K562 (cell line): ENCODE data around the gene DCAF11. TPM values are rescaled to one million over a fixed set of nuclear protein-coding genes. Genes with fewer than 3 reads are reported as not detected.
A peak's percentile ranks its signal among the peaks of the same experiment; 100 is the strongest.

ENCODE experiments used
- BDP1 ChIP-seq: IDR thresholded peaks from 3 replicates; pipeline ENCODE4 v1.6.1; 2011; ENCODE audit not compliant: insufficient read length, insufficient read depth
- CBFA2T2 ChIP-seq: fragments of 450-650 bp; conservative IDR thresholded peaks from 2 replicates; pipeline ENCODE4 v1.6.1; 2017; ENCODE audit warnings: mild to moderate bottlenecking
- CBFB ChIP-seq: sonication (generic); formaldehyde crosslinking; IDR thresholded peaks from 2 replicates; pipeline ENCODE4 v1.4.0; 2020; ENCODE audit warnings: mild to moderate bottlenecking, missing genetic modification reagents
- CGGBP1 ChIP-seq: fragments of 250-450 bp; sonication (Bioruptor Pico); IDR thresholded peaks from 2 replicates; pipeline ENCODE4 v1.9.0; 2021; ENCODE audit warnings: mild to moderate bottlenecking
- DDX20 ChIP-seq: fragments of 450-650 bp; IDR thresholded peaks from 2 replicates; pipeline ENCODE4 v1.6.1; 2016; ENCODE audit warnings: missing genetic modification characterization, low read depth, mild to moderate bottlenecking, missing compliant biosample characterization, moderate library complexity
- GABPA ChIP-seq: fragments of 200-800 bp; sonication (Bioruptor generic); conservative IDR thresholded peaks from 2 replicates; pipeline ENCODE4 v1.6.1; 2016; ENCODE audit warnings: low read depth, missing genetic modification characterization, missing compliant biosample characterization
- HDAC8 ChIP-seq: fragments of 450-650 bp; IDR thresholded peaks from 2 replicates; pipeline ENCODE4 v1.6.1; 2016; ENCODE audit warnings: mild to moderate bottlenecking, missing genetic modification characterization, moderate library complexity, missing compliant biosample characterization
- IFI16 ChIP-seq: fragments of 250-450 bp; sonication (Bioruptor Pico); IDR thresholded peaks from 2 replicates; pipeline ENCODE4 v2.1.2; 2022; ENCODE audit warnings: mild to moderate bottlenecking, inconsistent platforms
- JUN ChIP-seq, 2 experiments: sonication (generic) in 1 of 2; formaldehyde crosslinking in 1 of 2; IDR thresholded peaks; 2 replicates each; pipeline versions ENCODE4 v1.6.1 to v1.8.0; 2012 to 2022; ENCODE audit warnings: borderline replicate concordance in 2 of 2, mild to moderate bottlenecking in 2 of 2, improper control_type of control experiment in 1 of 2, low read depth in 1 of 2, low read length in 1 of 2, missing genetic modification reagents in 1 of 2
- MBD2 ChIP-seq: sonication (generic); IDR thresholded peaks from 2 replicates; pipeline ENCODE4 v1.6.1; 2016; ENCODE audit warnings: low read depth, borderline replicate concordance
- NBN ChIP-seq: fragments of 450-650 bp; IDR thresholded peaks from 2 replicates; pipeline ENCODE4 v1.6.1; 2016; ENCODE audit warnings: low read depth, mild to moderate bottlenecking
- RBM14 ChIP-seq: fragments of 200-400 bp; formaldehyde crosslinking; IDR thresholded peaks from 2 replicates; pipeline ENCODE4 v1.6.1; 2018; ENCODE audit warnings: low read depth, mild to moderate bottlenecking, low read length, moderate library complexity, borderline replicate concordance; ENCODE audit not compliant: insufficient read depth
- SP1 ChIP-seq: sonication (generic); formaldehyde crosslinking; IDR thresholded peaks from 2 replicates; pipeline ENCODE4 v1.8.1; 2022; ENCODE audit warnings: mild to moderate bottlenecking, missing genetic modification reagents
- THRAP3 ChIP-seq: fragments of 450-650 bp; IDR thresholded peaks from 2 replicates; pipeline ENCODE4 v1.6.1; 2016; ENCODE audit warnings: mild to moderate bottlenecking, inconsistent platforms, borderline replicate concordance
- TRIM28 ChIP-seq: fragments of 450-650 bp; IDR thresholded peaks from 2 replicates; pipeline ENCODE4 v1.6.1; 2017
- ZBTB34 ChIP-seq: fragments of 250-450 bp; sonication (Bioruptor Pico); IDR thresholded peaks from 2 replicates; pipeline ENCODE4 v1.8.0; 2021; ENCODE audit warnings: mild to moderate bottlenecking, moderate library complexity
- ZFP36 ChIP-seq: fragments of 150-350 bp; IDR thresholded peaks from 2 replicates; pipeline ENCODE4 v1.6.1; 2018; ENCODE audit warnings: low read length, low read depth; ENCODE audit not compliant: partially characterized antibody
- ZNF133 ChIP-seq: fragments of 250-450 bp; sonication (Bioruptor Pico); IDR thresholded peaks from 2 replicates; pipeline ENCODE4 v1.4.0; 2020; ENCODE audit warnings: mild to moderate bottlenecking
- polyA plus RNA-seq, 8 experiments: library from polyadenylated mRNA; depleted of rRNA in 4 of 8; stranded (reverse) in 5 of 8; unstranded in 3 of 8; fragments of >200 nt; fragmentation: Nextera tagmentation in 2 of 8; fragmentation: Illumina TruSeq in 1 of 8; extraction: Ambion mirVana in 2 of 8; extraction: Trizol in 1 of 8; gene quantifications; 2 replicates each; pipeline versions ENCODE4 v1.2.1 to v1.2.3, GENCODE V29; 2011 to 2014; ENCODE audit warnings: inconsistent platforms in 1 of 8, missing spikeins in 1 of 8
- total RNA-seq, 7 experiments: library from RNA; depleted of rRNA in 6 of 7; stranded (reverse); fragments of >200 nt in 6 of 7; fragmentation: Illumina TruSeq in 2 of 7; extraction: Trizol in 2 of 7; gene quantifications; 2 replicates each; pipeline versions ENCODE4 v1.2.1 to v1.2.3, GENCODE V29; 2011 to 2021; ENCODE audit warnings: low replicate concordance in 1 of 7
- TF ChIP-seq, protein P1 (sequence below): sonication (generic); formaldehyde crosslinking; IDR thresholded peaks from 2 replicates; pipeline ENCODE4 v1.8.0; 2022; ENCODE audit warnings: mild to moderate bottlenecking, missing genetic modification reagents
- TF ChIP-seq, protein P2 (sequence below): fragments of 450-650 bp; formaldehyde crosslinking; IDR thresholded peaks from 2 replicates; pipeline ENCODE4 v1.4.0; 2020; ENCODE audit warnings: mild to moderate bottlenecking, moderate library complexity

DCAF11 gene
- total and polyA plus RNA-seq, 9 of the 15 experiments (the other 6 are each of a cell fraction or from before 2014, with no cell fraction given) = 8.5 to 46.2 (median 36.4) TPM

GRCh38 chr14:24093901-24094840 is 20.4 kb upstream of the DCAF11 start, which contains the start of gene PCK2 (continued):
- TF ChIP-seq MBD2 (0 out of 2 replicates have a peak, but pooled peaks have one; percentile 26), ZBTB34 (CRISPR knock-in tag) (no peak), CBFA2T2 (no peak), THRAP3 (no peak), CGGBP1 (CRISPR knock-in tag) (no peak), ZFP36 (no peak), CBFB (CRISPR knock-in tag) (no peak), SP1 (CRISPR knock-in tag) (no peak; the same call in 1 of the 2 replicates), RBM14 (0 out of 2 replicates have a peak, but pooled peaks have one; percentile 91), BDP1 (no peak), JUN (IDR thresholded peaks at IDR 0.05; ENCODE audit: borderline replicate concordance, low read depth, low read length) (no peak), JUN (CRISPR knock-in tag; IDR thresholded peaks at IDR 0.05; ENCODE audit: borderline replicate concordance) (no peak), HDAC8 (tag) (no peak), NBN (no peak), GABPA (tag) (peak; percentile 64), TRIM28 (no peak), IFI16 (no peak), DDX20 (tag) (no peak), ZNF133 (no peak)
- TF ChIP-seq, protein P1, sequence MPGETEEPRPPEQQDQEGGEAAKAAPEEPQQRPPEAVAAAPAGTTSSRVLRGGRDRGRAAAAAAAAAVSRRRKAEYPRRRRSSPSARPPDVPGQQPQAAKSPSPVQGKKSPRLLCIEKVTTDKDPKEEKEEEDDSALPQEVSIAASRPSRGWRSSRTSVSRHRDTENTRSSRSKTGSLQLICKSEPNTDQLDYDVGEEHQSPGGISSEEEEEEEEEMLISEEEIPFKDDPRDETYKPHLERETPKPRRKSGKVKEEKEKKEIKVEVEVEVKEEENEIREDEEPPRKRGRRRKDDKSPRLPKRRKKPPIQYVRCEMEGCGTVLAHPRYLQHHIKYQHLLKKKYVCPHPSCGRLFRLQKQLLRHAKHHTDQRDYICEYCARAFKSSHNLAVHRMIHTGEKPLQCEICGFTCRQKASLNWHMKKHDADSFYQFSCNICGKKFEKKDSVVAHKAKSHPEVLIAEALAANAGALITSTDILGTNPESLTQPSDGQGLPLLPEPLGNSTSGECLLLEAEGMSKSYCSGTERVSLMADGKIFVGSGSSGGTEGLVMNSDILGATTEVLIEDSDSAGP (CRISPR knock-in tag) = no peak
- TF ChIP-seq, protein P2, sequence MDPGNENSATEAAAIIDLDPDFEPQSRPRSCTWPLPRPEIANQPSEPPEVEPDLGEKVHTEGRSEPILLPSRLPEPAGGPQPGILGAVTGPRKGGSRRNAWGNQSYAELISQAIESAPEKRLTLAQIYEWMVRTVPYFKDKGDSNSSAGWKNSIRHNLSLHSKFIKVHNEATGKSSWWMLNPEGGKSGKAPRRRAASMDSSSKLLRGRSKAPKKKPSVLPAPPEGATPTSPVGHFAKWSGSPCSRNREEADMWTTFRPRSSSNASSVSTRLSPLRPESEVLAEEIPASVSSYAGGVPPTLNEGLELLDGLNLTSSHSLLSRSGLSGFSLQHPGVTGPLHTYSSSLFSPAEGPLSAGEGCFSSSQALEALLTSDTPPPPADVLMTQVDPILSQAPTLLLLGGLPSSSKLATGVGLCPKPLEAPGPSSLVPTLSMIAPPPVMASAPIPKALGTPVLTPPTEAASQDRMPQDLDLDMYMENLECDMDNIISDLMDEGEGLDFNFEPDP (CRISPR knock-in tag) = no peak
